Smooth muscle cell (in vitro differentiated cells): ENCODE data around the gene POLD3. TPM values are rescaled to one million over a fixed set of nuclear protein-coding genes. Genes with fewer than 3 reads are reported as not detected.

Source experiments
- DNase-seq: peaks from one replicate; lab custom pipeline; 2025; ENCODE audit not compliant: unreplicated experiment; lab: John Stamatoyannopoulos, UW
- H2AFZ ChIP-seq: fragments of 200-600 bp; sonication (generic); 2 replicates; pipeline ENCODE4 v1.6.0; 2016; ENCODE audit warnings: antibody characterized with exemption, low read depth, mild to moderate bottlenecking
- H3F3A ChIP-seq: fragments of 200-600 bp; sonication (generic); 2 replicates; pipeline ENCODE4 v1.6.0; 2017; ENCODE audit warnings: antibody characterized with exemption, low read depth
- H3K27ac ChIP-seq: fragments of 200-600 bp; sonication (generic); 2 replicates; pipeline ENCODE4 v1.5.1; 2016; ENCODE audit warnings: low read depth, mild to moderate bottlenecking
- H3K27me3 ChIP-seq: fragments of 200-600 bp; sonication (generic); 2 replicates; pipeline ENCODE4 v1.6.1; 2016; ENCODE audit warnings: low read depth, mild to moderate bottlenecking
- H3K36me3 ChIP-seq: fragments of 200-600 bp; sonication (generic); 2 replicates; pipeline ENCODE4 v1.5.1; 2016; ENCODE audit warnings: low read depth
- H3K4me1 ChIP-seq: fragments of 200-600 bp; sonication (generic); 2 replicates; pipeline ENCODE4 v1.5.1; 2016; ENCODE audit warnings: low read depth
- H3K4me2 ChIP-seq: fragments of 200-600 bp; sonication (generic); 2 replicates; pipeline ENCODE4 v1.6.0; 2016; ENCODE audit warnings: mild to moderate bottlenecking
- H3K4me3 ChIP-seq: fragments of 200-600 bp; sonication (generic); 2 replicates; pipeline ENCODE4 v1.5.1; 2016; ENCODE audit warnings: mild to moderate bottlenecking
- H3K79me2 ChIP-seq: fragments of 200-600 bp; sonication (generic); 2 replicates; pipeline ENCODE4 v1.6.0; 2016; ENCODE audit warnings: low read depth, mild to moderate bottlenecking
- H3K9ac ChIP-seq: fragments of 200-600 bp; sonication (generic); 2 replicates; pipeline ENCODE4 v1.6.0; 2016; ENCODE audit warnings: low read depth
- H3K9me3 ChIP-seq: fragments of 200-600 bp; sonication (generic); replicated peaks from 2 replicates; pipeline ENCODE4 v1.5.1; 2016; ENCODE audit warnings: low read depth
- H4K20me1 ChIP-seq: fragments of 200-600 bp; sonication (generic); 2 replicates; pipeline ENCODE4 v1.6.0; 2016; ENCODE audit warnings: low read depth
- WGBS: methylation state at CpG from one replicate; pipeline ENCODE4 v1.1.7; 2016; ENCODE audit warnings: low lambda C conversion rate; 5-methylcytosine and 5-hydroxymethylcytosine counted together
- polyA plus RNA-seq: library from polyadenylated mRNA; unstranded; fragments of >200 nt; fragmentation: Nextera tagmentation; extraction: Ambion mirVana; gene quantifications from 2 replicates; pipeline ENCODE4 v1.2.1, GENCODE V29; 2016
- small RNA-seq: library from RNA; depleted of rRNA; stranded (forward); fragments of <200 nt; gene quantifications from one replicate; pipeline ENCODE3, GENCODE V24; 2014
- total RNA-seq: library from RNA; depleted of rRNA; stranded (reverse); fragments of >200 nt; gene quantifications from 2 replicates; pipeline ENCODE4 v1.2.3, GENCODE V29; 2014
- TF ChIP-seq, protein P1 (sequence below): fragments of 200-600 bp; sonication (generic); IDR thresholded peaks from 2 replicates; pipeline ENCODE4 v1.5.1; 2017; ENCODE audit warnings: borderline replicate concordance, mild to moderate bottlenecking, antibody characterized with exemption; ENCODE audit not compliant: insufficient read depth, poor library complexity, severe bottlenecking

The POLD3 gene
- total and polyA plus RNA-seq, 2 experiments from 2014 or later, result 21.0 to 33.9 TPM

DNA sequence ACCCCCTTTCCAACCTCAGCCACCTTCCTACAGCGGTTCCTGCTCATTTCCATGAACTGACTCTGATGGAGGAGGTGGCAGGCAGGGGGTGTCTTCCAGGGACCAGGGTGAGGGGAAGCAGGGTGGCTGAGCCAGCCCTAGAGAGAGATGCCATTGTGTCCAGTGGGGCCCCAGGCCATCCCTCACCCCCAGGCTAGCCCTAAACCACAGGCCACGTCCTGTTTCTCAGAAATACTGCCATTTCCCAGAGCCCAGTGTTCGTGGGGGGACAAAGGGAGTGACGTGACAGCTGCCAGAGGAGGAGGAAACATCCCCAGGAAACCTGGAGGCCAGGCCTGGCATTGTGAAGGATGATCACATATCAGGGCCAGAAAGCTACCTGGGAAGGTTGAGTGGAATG is 99.4 kb downstream of the POLD3 start:
- Histone ChIP-seq H4K20me1 (no peaks in the 10 kb centered on the region), H3K27ac (no peak overlapping the region), H3K36me3 (no peaks in the 10 kb centered on the region), H3F3A (peaks cover 4% of the 10 kb centered on the region), H3K79me2 (no peaks in the 10 kb centered on the region), H3K4me2 (no peak overlapping the region), H3K27me3 (no peaks in the 10 kb centered on the region), H3K4me1 (peaks cover 8% of the 10 kb centered on the region), H3K9me3 (no peaks in the 10 kb centered on the region), H2AFZ (no peak overlapping the region), H3K9ac (no peak overlapping the region), H3K4me3 (no peak overlapping the region)
- TF ChIP-seq, protein P1, sequence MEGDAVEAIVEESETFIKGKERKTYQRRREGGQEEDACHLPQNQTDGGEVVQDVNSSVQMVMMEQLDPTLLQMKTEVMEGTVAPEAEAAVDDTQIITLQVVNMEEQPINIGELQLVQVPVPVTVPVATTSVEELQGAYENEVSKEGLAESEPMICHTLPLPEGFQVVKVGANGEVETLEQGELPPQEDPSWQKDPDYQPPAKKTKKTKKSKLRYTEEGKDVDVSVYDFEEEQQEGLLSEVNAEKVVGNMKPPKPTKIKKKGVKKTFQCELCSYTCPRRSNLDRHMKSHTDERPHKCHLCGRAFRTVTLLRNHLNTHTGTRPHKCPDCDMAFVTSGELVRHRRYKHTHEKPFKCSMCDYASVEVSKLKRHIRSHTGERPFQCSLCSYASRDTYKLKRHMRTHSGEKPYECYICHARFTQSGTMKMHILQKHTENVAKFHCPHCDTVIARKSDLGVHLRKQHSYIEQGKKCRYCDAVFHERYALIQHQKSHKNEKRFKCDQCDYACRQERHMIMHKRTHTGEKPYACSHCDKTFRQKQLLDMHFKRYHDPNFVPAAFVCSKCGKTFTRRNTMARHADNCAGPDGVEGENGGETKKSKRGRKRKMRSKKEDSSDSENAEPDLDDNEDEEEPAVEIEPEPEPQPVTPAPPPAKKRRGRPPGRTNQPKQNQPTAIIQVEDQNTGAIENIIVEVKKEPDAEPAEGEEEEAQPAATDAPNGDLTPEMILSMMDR, result no peak
- DNase-seq, result no peak
- WGBS, result 72% methylated on average over 4 of the region's 4 CpGs

Small RNA genes lying within 50 kb of the gene (small RNA-seq; reads per million reads assigned to genes)
- gene RANP3, result not detected
- not detected for gene RN7SKP297

Other genes with a start within 250 kb of the POLD3 start
- 17.3 and 17.5 TPM in 2 replicates for gene PGM2L1, start 194.1 kb upstream of the POLD3 start, total RNA-seq
- 6.5 and 6.7 TPM in 2 replicates for gene PGM2L1, start 194.1 kb upstream of the POLD3 start, polyA plus RNA-seq
- 3.9 and 6.3 TPM in 2 replicates for gene KCNE3, start 125.0 kb upstream of the POLD3 start, total RNA-seq
- 4.2 and 5.1 TPM in 2 replicates for gene KCNE3, start 125.0 kb upstream of the POLD3 start, polyA plus RNA-seq
- 4.0 and 6.5 TPM in 2 replicates for gene LIPT2, start 98.9 kb upstream of the POLD3 start, total RNA-seq
- gene LIPT2, start 98.9 kb upstream of the POLD3 start, polyA plus RNA-seq, result 9.7 and 10.2 TPM in 2 replicates
- 7.3 and 13.8 TPM in 2 replicates for gene CHRDL2, start 138.8 kb downstream of the POLD3 start, total RNA-seq
- gene CHRDL2, start 138.8 kb downstream of the POLD3 start, polyA plus RNA-seq, result 71.4 and 98.6 TPM in 2 replicates
- gene RNF169, start 156.3 kb downstream of the POLD3 start, total RNA-seq, result 13.6 and 17.6 TPM in 2 replicates
- gene RNF169, start 156.3 kb downstream of the POLD3 start, polyA plus RNA-seq, result 2.2 and 3.2 TPM in 2 replicates